Activated CD8-positive, alpha-beta T cell treated with anti-CD3 and anti-CD28 coated beads for 36 hours (primary cell): ENCODE data around the gene PLAU. TPM values are rescaled to one million over a fixed set of nuclear protein-coding genes. Genes with fewer than 3 reads are reported as not detected.

Experiments
- ATAC-seq: fragments of 200-7000 bp; cut with Tn5 transposase; one replicate; pipeline ENCODE4 v1.10.0; 2021; ENCODE audit warnings: mild to moderate bottlenecking, moderate library complexity
- CTCF ChIA-PET: fragments of 350-600 bp; sonication (Branson Sonifier 250); formaldehyde crosslinking; loops from one replicate; lab custom pipeline; 2021; ENCODE audit warnings: antibody characterized with exemption; lab: Charles Lee
- POLR2A ChIA-PET: fragments of 350-600 bp; sonication (Branson Sonifier 250); formaldehyde crosslinking; loops from one replicate; lab custom pipeline; 2021; ENCODE audit warnings: antibody characterized with exemption; lab: Charles Lee
- DNase-seq: peaks from one replicate; pipeline ENCODE4 v3.0.0-alpha.2; 2020
- H3K27ac Mint-ChIP-seq: one replicate; pipeline ENCODE4 v1.8.0; 2021; ENCODE audit warnings: mild to moderate bottlenecking, mixed read lengths
- H3K27me3 Mint-ChIP-seq: one replicate; pipeline ENCODE4 v1.8.0; 2021; ENCODE audit warnings: mixed read lengths
- H3K36me3 Mint-ChIP-seq: one replicate; pipeline ENCODE4 v1.8.0; 2021; ENCODE audit warnings: low read depth, mixed read lengths
- H3K4me1 Mint-ChIP-seq: one replicate; pipeline ENCODE4 v1.8.0; 2021; ENCODE audit warnings: low read depth, mixed read lengths
- H3K4me3 Mint-ChIP-seq: one replicate; pipeline ENCODE4 v1.8.0; 2021; ENCODE audit warnings: mild to moderate bottlenecking, moderate library complexity, mixed read lengths
- H3K9me3 Mint-ChIP-seq: one replicate; pipeline ENCODE4 v1.8.0; 2021; ENCODE audit warnings: mixed read lengths
- intact Hi-C: fragments of 100-400 bp; cut with micrococcal nuclease; formaldehyde crosslinking; loops from one replicate; pipeline ENCODE4 v1.10.0; 2022
- total RNA-seq, 2 experiments: library from RNA; stranded (reverse); gene quantifications; one replicate each; pipeline ENCODE4 v1.2.3, GENCODE V29; 2021
- TF ChIP-seq, protein P1 (sequence below): fragments of 200-600 bp; IDR thresholded peaks from one replicate; pipeline ENCODE4 v1.8.0; 2022; ENCODE audit warnings: antibody characterized with exemption, mild to moderate bottlenecking

Gene PLAU
- total RNA-seq, 2 experiments from 2014 or later = 0.41 to 0.47 TPM

- ChIA-PET POLR2A (interaction anchor here (0.7 kb wide), 1 partner anchor 8 kb away, joined by 4 read pairs; no protein-coding TSS in a partner anchor), CTCF (interaction anchor here (1.6 kb wide), 1 partner anchor 10 kb away, joined by 5 read pairs; no protein-coding TSS in a partner anchor)
- peaks cover 4% of the 10 kb centered on the region for H3K4me1 Mint-ChIP-seq
- no peak overlapping the region for H3K4me3 Mint-ChIP-seq
- H3K36me3 Mint-ChIP-seq = no peaks in the 10 kb centered on the region
- no peak overlapping the region for H3K27ac Mint-ChIP-seq
- no peaks in the 10 kb centered on the region for H3K27me3 Mint-ChIP-seq
- DNase-seq = no peak
- no peaks in the 10 kb centered on the region for H3K9me3 Mint-ChIP-seq
- ATAC-seq = no peak
- TF ChIP-seq, protein P1, sequence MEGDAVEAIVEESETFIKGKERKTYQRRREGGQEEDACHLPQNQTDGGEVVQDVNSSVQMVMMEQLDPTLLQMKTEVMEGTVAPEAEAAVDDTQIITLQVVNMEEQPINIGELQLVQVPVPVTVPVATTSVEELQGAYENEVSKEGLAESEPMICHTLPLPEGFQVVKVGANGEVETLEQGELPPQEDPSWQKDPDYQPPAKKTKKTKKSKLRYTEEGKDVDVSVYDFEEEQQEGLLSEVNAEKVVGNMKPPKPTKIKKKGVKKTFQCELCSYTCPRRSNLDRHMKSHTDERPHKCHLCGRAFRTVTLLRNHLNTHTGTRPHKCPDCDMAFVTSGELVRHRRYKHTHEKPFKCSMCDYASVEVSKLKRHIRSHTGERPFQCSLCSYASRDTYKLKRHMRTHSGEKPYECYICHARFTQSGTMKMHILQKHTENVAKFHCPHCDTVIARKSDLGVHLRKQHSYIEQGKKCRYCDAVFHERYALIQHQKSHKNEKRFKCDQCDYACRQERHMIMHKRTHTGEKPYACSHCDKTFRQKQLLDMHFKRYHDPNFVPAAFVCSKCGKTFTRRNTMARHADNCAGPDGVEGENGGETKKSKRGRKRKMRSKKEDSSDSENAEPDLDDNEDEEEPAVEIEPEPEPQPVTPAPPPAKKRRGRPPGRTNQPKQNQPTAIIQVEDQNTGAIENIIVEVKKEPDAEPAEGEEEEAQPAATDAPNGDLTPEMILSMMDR = no peak
- intact Hi-C loops = no loop called here
These were observed 56.1 kb downstream of the PLAU start for GRCh38 chr10:73967022-73967429.

Other genes starting within 250 kb of the PLAU start
- 1 to 10 TPM; 8.8 to 9.8 TPM for gene AGAP5, start 213.0 kb upstream of the PLAU start, total RNA-seq
- gene SEC24C, start 166.8 kb upstream of the PLAU start, total RNA-seq = 10 to 100 TPM; 87.5 to 88.7 TPM
- gene CHCHD1, start 129.1 kb upstream of the PLAU start, total RNA-seq = 10 to 100 TPM; 28.9 to 33.0 TPM
- 10 to 100 TPM; 30.0 to 41.0 TPM for gene ZSWIM8, start 125.5 kb upstream of the PLAU start, total RNA-seq
- gene NDST2, start 99.5 kb upstream of the PLAU start, total RNA-seq = 10 to 100 TPM; 51.1 to 53.5 TPM
- gene CAMK2G, start 36.6 kb upstream of the PLAU start, total RNA-seq = 10 to 100 TPM; 17.8 to 18.5 TPM
- 10 to 100 TPM; 16.9 to 17.7 TPM for gene VCL, start 87.0 kb downstream of the PLAU start, total RNA-seq
- gene AP3M1, start 239.7 kb downstream of the PLAU start, total RNA-seq = 10 to 100 TPM; 35.4 to 42.2 TPM
- gene ADK, start 240.1 kb downstream of the PLAU start, total RNA-seq = 10 to 100 TPM; 56.9 to 57.5 TPM